ENCODE results near the gene MSLN.
A peak's percentile ranks its signal among the peaks of the same experiment; 100 is the strongest.

MSLN gene

GRCh38 chr16:760545-761343 is at the start of gene MSLN:
MSLN (plus strand) TSS chr16:760734; CDS start chr16:762681, 1,947 bp downstream.
- peak; percentile 78 for DNase-seq (ENCODE audit: low spot score)
- ChIA-PET POLR2A (ENCODE audit: low non-redundant PET) (interaction anchor here (0.8 kb wide), 1 partner anchor 27 kb away, joined by 4 read pairs; the partner anchor contains the start of gene RPUSD1), CTCF (interaction anchor here (0.5 to 2.4 kb wide), 7 partner anchors 15 to 393 kb away, joined by 3 to 6 read pairs (median 3); partner anchors contain the start of gene CIAO3)
- no peak for TF ChIP-seq CTCF (conservative IDR thresholded peaks at IDR 0.05; ENCODE audit: low read depth)
- H3K27ac ChIP-seq: peak within 1 kb of the TSS; percentile 68

GRCh38 chr16:711084-711483 is 49.5 kb upstream of the MSLN start:
- TF ChIP-seq CTCF (conservative IDR thresholded peaks at IDR 0.05; ENCODE audit: low read depth): no peak
- H3K27ac ChIP-seq: peak overlapping the region; percentile 95
- DNase-seq (ENCODE audit: low spot score): no peak
- ChIA-PET POLR2A (ENCODE audit: low non-redundant PET) (interaction anchor here (0.6 to 0.9 kb wide), 2 partner anchors 22 to 77 kb away, joined by 3 read pairs; partner anchors contain the start of genes CHTF18 and RPUSD1), CTCF (interaction anchor here (0.5 to 0.9 kb wide), 3 partner anchors 22 to 92 kb away, joined by 3 to 4 read pairs (median 3); partner anchors contain the start of gene RPUSD1)

GRCh38 chr16:711548-712320 is 48.8 kb upstream of the MSLN start:
- peak; percentile 92 for TF ChIP-seq CTCF (conservative IDR thresholded peaks at IDR 0.05; ENCODE audit: low read depth)
- peak; percentile 70 for DNase-seq (ENCODE audit: low spot score)
- ChIA-PET CTCF (interaction anchor here (0.6 to 1.8 kb wide), 9 partner anchors 9 to 637 kb away, joined by 3 to 11 read pairs (median 3); partner anchors contain the start of genes ANTKMT, CIAO3 and RPUSD1), POLR2A (ENCODE audit: low non-redundant PET) (interaction anchor here (0.6 to 0.7 kb wide), 2 partner anchors 23 to 74 kb away, joined by 3 read pairs; no protein-coding TSS in a partner anchor)
- H3K27ac ChIP-seq: peak overlapping the region; percentile 95

GRCh38 chr16:712740-713250 is 47.7 kb upstream of the MSLN start:
- POLR2A ChIA-PET (ENCODE audit: low non-redundant PET): interaction anchor here (0.8 to 1.7 kb wide), 2 partner anchors 8 to 10 kb away, joined by 3 to 5 read pairs; partner anchors contain the start of gene ANTKMT
- peak overlapping the region; percentile 95 for H3K27ac ChIP-seq
- DNase-seq (ENCODE audit: low spot score): peak; percentile 87
- CTCF ChIA-PET: interaction anchor here (0.8 to 1.8 kb wide), 5 partner anchors 10 to 98 kb away, joined by 3 to 11 read pairs (median 5); partner anchors contain the start of gene CIAO3
- TF ChIP-seq CTCF (conservative IDR thresholded peaks at IDR 0.05; ENCODE audit: low read depth): peak; percentile 61

GRCh38 chr16:714079-714478 is 46.5 kb upstream of the MSLN start:
- CTCF ChIA-PET: interaction anchor here (1.2 kb wide), 1 partner anchor 71 kb away, joined by 5 read pairs; no protein-coding TSS in a partner anchor
- POLR2A ChIA-PET (ENCODE audit: low non-redundant PET): interaction anchor here (1.7 kb wide), 1 partner anchor 11 kb away, joined by 5 read pairs; no protein-coding TSS in a partner anchor
- DNase-seq (ENCODE audit: low spot score): no peak
- TF ChIP-seq CTCF (conservative IDR thresholded peaks at IDR 0.05; ENCODE audit: low read depth): no peak
- peak overlapping the region; percentile 95 for H3K27ac ChIP-seq
